ENCODE results near the gene AKAP9. TPM values are rescaled to one million over a fixed set of nuclear protein-coding genes. Genes with fewer than 3 reads are reported as not detected.
"Not testable (repeated sequence)": the region's sequence is repeated elsewhere in the genome, so short reads cannot be mapped to it uniquely, and the experiment has no call there.

Gene AKAP9
- total RNA-seq: 100 to 1,000 TPM; 188 to 236 (median 192) TPM

DNA sequence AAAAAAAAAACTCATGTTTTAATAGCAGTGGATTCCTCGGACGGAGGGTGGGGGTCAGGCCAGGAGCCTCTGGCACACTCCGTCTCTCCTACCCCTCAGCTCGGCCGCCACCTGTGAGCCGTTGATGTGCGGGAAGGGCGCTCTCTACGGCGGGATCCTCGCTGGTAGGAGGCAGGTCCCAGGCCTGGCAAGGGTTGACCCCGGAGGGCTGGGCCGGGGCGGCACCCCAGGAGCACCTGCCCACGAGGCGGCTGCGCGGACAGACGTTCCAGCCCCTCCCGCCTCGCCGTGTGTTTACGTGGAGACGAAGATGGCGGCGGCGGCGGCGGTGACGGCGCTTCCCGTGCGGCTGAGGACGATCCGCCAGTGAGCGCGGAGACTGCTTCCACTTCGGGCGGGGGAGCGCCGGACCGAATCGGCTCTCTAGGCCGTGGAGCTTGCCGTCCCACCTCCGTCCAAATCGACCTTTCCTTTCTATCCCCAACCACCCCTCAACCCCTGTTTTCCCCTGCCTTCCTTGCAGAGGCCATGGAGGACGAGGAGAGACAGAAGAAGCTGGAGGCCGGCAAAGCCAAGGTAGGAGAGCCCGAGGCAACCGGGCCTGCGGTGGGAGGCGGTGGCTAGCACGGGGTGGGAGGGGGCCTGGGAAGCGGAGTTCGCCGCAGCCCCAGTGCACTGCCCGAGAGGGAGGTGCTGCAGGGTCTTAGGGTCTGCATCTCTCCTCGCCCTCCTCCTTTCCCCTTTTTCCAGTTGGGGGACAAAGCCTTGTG lies at the start of gene AKAP9:
Gene AKAP9, plus strand, starts transcription at position 291 of the 770 bp plus-strand sequence. Its CDS starts 238 bp downstream, at position 529.
- H3K27me3 ChIP-seq: no peaks in the 10 kb centered on the region
- TF ChIP-seq, protein P1, sequence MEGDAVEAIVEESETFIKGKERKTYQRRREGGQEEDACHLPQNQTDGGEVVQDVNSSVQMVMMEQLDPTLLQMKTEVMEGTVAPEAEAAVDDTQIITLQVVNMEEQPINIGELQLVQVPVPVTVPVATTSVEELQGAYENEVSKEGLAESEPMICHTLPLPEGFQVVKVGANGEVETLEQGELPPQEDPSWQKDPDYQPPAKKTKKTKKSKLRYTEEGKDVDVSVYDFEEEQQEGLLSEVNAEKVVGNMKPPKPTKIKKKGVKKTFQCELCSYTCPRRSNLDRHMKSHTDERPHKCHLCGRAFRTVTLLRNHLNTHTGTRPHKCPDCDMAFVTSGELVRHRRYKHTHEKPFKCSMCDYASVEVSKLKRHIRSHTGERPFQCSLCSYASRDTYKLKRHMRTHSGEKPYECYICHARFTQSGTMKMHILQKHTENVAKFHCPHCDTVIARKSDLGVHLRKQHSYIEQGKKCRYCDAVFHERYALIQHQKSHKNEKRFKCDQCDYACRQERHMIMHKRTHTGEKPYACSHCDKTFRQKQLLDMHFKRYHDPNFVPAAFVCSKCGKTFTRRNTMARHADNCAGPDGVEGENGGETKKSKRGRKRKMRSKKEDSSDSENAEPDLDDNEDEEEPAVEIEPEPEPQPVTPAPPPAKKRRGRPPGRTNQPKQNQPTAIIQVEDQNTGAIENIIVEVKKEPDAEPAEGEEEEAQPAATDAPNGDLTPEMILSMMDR (IDR thresholded peaks at IDR 0.05): peak in 1 of 6 experiments; percentile 6
- TF ChIP-seq POLR2A (IDR thresholded peaks at IDR 0.05): peak; percentile 73 to 82
- no peaks in the 10 kb centered on the region for H3K9me3 ChIP-seq
- peak within 1 kb of the TSS; percentile 89 to 93 (median 90) for H3K27ac ChIP-seq
- peaks cover 0 to 15% (median 1%) of the 10 kb centered on the region in 4 donors for H3K4me1 ChIP-seq
- H3K36me3 ChIP-seq: no peaks in the 10 kb centered on the region
- peak within 1 kb of the TSS; percentile 64 to 80 (median 73) for H3K4me3 ChIP-seq
- DNase-seq: peak; percentile 91 to 97 (median 94)

DNA sequence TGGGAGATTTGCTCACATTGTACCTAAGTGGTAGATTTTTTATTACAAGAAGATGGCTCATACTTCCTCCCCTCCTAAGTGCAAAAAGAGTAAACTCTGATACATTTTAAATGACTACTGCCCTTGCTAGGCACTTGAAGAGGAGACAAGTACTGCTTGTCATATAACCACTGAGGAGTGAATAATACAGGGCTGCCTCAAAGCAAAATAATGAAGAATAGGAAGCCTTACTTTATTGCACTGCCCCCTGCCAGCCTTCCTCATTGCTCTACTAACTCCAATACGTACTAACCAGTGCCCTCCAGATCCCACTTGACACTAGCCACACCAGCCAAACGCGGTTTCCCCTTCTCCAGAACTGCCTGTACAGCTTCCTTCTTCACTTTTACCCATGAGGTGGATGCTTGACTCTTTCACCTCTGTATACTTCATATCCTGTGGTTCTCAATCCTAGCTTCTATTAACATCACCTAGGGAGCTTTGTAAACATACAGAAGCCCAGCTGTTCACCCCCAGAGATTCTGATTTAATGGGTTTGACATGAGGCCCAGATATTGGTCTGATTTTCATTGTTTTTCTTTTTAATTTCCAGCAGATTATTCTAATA lies 48.5 kb upstream of the AKAP9 start:
- H3K27me3 ChIP-seq: no peaks in the 10 kb centered on the region
- H3K36me3 ChIP-seq: no peaks in the 10 kb centered on the region
- DNase-seq: no peak
- H3K9me3 ChIP-seq: no peaks in the 10 kb centered on the region
- TF ChIP-seq, protein P1 (IDR thresholded peaks at IDR 0.05): no peak
- TF ChIP-seq POLR2A (IDR thresholded peaks at IDR 0.05): no peak
- H3K4me1 ChIP-seq: no peaks in the 10 kb centered on the region
- no peak overlapping the region for H3K27ac ChIP-seq
- no peak overlapping the region for H3K4me3 ChIP-seq

DNA sequence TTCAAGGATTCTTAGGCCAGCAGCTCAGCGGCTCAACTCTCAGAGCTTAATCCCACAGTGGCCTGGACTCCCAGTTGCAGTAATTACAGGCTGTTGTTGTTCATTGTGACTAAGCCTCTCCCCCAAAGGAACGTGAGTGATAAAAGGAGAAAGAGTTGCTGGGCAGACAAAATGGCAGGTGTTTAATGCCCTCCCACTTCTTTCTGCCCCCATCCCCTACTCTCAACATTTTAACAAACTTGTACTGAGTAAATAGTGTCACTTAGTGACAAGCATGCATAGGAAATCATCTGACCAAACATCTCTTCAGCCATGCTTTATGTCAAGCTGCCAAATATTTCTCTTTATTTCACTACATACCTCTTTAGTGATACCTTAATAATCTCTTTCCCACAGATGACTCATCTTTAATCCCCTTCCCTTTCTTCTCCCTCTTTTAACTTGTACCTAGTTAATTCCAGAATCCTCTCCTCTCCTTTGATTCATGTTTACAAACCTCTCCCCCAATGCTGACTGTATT lies 47.8 kb upstream of the AKAP9 start:
- Histone ChIP-seq H3K4me1 (no peaks in the 10 kb centered on the region), H3K9me3 (no peaks in the 10 kb centered on the region)
- TF ChIP-seq, protein P1 (IDR thresholded peaks at IDR 0.05): no peak
- TF ChIP-seq POLR2A (IDR thresholded peaks at IDR 0.05): no peak

DNA sequence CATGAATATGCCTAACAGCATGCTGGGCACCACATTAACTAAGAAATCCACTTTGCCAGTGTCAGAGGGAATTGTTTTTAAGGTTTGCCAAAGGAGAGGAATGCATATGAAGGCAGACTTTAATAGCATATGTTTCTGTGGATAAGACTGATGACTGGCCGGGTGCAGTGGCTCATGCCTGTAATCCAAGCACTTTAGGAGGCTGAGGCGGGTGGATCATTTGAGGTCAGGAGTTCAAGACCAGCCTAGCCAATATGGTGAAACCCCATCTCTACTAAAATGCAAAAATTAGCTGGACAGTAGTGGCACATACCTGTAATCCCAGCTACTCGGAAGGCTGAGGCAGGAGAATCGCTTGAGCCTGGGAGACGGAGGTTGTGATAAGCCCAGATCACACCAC lies 47.0 kb upstream of the AKAP9 start:
- H3K4me1 ChIP-seq, H3K27me3 ChIP-seq, H3K36me3 ChIP-seq, H3K4me3 ChIP-seq, H3K9me3 ChIP-seq, DNase-seq, H3K27ac ChIP-seq: not testable (repeated sequence)

More for the DNA sequence above, 47.8 kb upstream of the AKAP9 start:
- no peak for DNase-seq
- Histone ChIP-seq H3K27me3 (no peaks in the 10 kb centered on the region), H3K27ac (no peak overlapping the region), H3K36me3 (no peaks in the 10 kb centered on the region), H3K4me3 (no peak overlapping the region)

DNA sequence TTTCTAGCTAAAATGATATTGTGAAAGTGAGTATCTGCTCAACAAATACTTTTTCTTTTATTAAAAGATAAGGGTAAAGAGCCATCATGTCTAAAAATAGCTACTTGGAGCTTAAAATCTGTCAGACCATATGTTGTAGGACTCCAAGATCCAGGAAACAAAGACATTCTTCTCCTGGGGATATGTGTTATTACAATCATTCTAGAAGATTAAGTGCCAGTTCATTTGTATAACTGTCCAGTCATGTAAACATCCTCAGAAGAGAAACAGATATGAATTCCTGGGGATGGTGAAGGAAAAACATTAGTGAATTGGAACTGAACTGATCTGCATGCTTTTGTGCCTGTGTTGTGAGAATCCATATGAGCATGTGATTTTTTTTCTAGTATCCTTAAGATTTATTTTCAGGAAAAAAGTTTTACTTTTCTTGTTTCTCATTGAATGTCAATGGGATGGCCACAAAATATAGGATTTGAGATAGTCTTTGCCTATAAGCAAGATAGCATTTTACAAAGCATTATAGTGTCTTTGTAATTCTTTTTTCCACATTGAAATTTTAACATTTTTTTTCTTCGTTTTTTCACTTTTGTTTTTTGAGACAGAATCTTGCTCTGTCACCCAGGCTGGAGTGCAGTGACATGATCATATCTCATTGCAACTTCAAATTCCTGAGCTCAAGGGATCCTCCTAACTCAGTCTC lies 45.7 kb upstream of the AKAP9 start:
- H3K27ac ChIP-seq: no peak overlapping the region
- H3K36me3 ChIP-seq: no peaks in the 10 kb centered on the region
- no peak for DNase-seq
- no peak overlapping the region for H3K4me3 ChIP-seq
- TF ChIP-seq, protein P1 (IDR thresholded peaks at IDR 0.05): no peak
- TF ChIP-seq POLR2A (IDR thresholded peaks at IDR 0.05): no peak
- H3K4me1 ChIP-seq: no peaks in the 10 kb centered on the region
- no peaks in the 10 kb centered on the region for H3K9me3 ChIP-seq
- no peaks in the 10 kb centered on the region for H3K27me3 ChIP-seq

Measured in Peyer's patch (tissue), 4 donors.